NCI-H1930 (cell line): Measurements from ENCODE around the gene NDFIP2.

ENCODE experiments used
- DNase-seq, 2 experiments: peaks; one replicate each; lab custom pipeline; 2025; lab: John Stamatoyannopoulos, UW

Gene NDFIP2

GRCh38 chr13:79458436-79458835 lies 22.5 kb upstream of the NDFIP2 start:
- no peak for DNase-seq

- no peak for DNase-seq
Measured at GRCh38 chr13:79459906-79460305, 21.0 kb upstream of the NDFIP2 start.

GRCh38 chr13:79462895-79463294 lies 18.1 kb upstream of the NDFIP2 start:
- DNase-seq, result no peak

- no peak for DNase-seq
Measured at GRCh38 chr13:79463604-79464003, 17.4 kb upstream of the NDFIP2 start.

- no peak for DNase-seq
Measured at GRCh38 chr13:79466872-79467271, 14.1 kb upstream of the NDFIP2 start.

- no peak for DNase-seq
Measured at GRCh38 chr13:79468402-79468801, 12.6 kb upstream of the NDFIP2 start.

GRCh38 chr13:79468819-79469218 lies 12.1 kb upstream of the NDFIP2 start:
- no peak for DNase-seq

- DNase-seq, result no peak
Measured at GRCh38 chr13:79469608-79470007, 11.3 kb upstream of the NDFIP2 start.

- no peak for DNase-seq
Measured at GRCh38 chr13:79470666-79471065, 10.3 kb upstream of the NDFIP2 start.

- DNase-seq, result no peak
Measured at GRCh38 chr13:79475569-79475968, 5.4 kb upstream of the NDFIP2 start.

GRCh38 chr13:79477968-79478367 lies 3.0 kb upstream of the NDFIP2 start:
- DNase-seq, result no peak

- DNase-seq, result no peak
Measured at GRCh38 chr13:79479882-79480281, 1.1 kb upstream of the NDFIP2 start.

- DNase-seq, result no peak
Measured at GRCh38 chr13:79481685-79482052, 714 bp downstream of the NDFIP2 start.

- no peak for DNase-seq
Measured at GRCh38 chr13:79482281-79482970, 1.5 kb downstream of the NDFIP2 start.

GRCh38 chr13:79483086-79483706 lies 2.2 kb downstream of the NDFIP2 start:
- no peak for DNase-seq

- no peak for DNase-seq
Measured at GRCh38 chr13:79485014-79485811, 4.3 kb downstream of the NDFIP2 start.

- no peak for DNase-seq
Measured at GRCh38 chr13:79486433-79487188, 5.7 kb downstream of the NDFIP2 start.

GRCh38 chr13:79490326-79490725 lies 9.4 kb downstream of the NDFIP2 start:
- DNase-seq, result no peak

GRCh38 chr13:79490824-79491223 lies 9.9 kb downstream of the NDFIP2 start:
- DNase-seq, result no peak

GRCh38 chr13:79491715-79492114 lies 10.8 kb downstream of the NDFIP2 start:
- no peak for DNase-seq

- no peak for DNase-seq
Measured at GRCh38 chr13:79492313-79492798, 11.4 kb downstream of the NDFIP2 start.

- DNase-seq, result no peak
Measured at GRCh38 chr13:79492918-79493594, 12.1 kb downstream of the NDFIP2 start.
